HepG2 (cell line): Measurements from ENCODE around the gene HOXC5. TPM values are rescaled to one million over a fixed set of nuclear protein-coding genes. Genes with fewer than 3 reads are reported as not detected.

ENCODE experiments used
- ATAC-seq: fragments of 200-7000 bp; cut with Tn5 transposase; 3 replicates; pipeline ENCODE4 v1.9.1; 2020; ENCODE audit warnings: mild to moderate bottlenecking, moderate library complexity
- BruUV-seq: library from RNA; stranded (reverse); fragments of 400-500 nt; replicated peaks from 2 replicates; lab custom pipeline; 2021; lab: Mats Ljungman, UMichigan
- CTCF ChIA-PET: fragments of 300-600 bp; formaldehyde crosslinking; extraction: SDS; loops from one replicate; lab custom pipeline; 2021; ENCODE audit warnings: low total read pairs, inconsistent platforms, low intra/inter-chr PET ratio; lab: Yijun Ruan, JAX
- POLR2A ChIA-PET: fragments of 350-600 bp; sonication (Branson Sonifier 250); formaldehyde crosslinking; loops from one replicate; lab custom pipeline; 2020; ENCODE audit warnings: antibody characterized with exemption, inconsistent platforms; lab: Yijun Ruan, JAX
- DNase-seq: peaks from one replicate; pipeline ENCODE4 v3.0.0-alpha.2; 2015; ENCODE audit warnings: low spot score
- FAIRE-seq: peaks from 3 replicates; lab custom pipeline; 2011; peaks lifted over from hg19 to GRCh38; lab: Jason Lieb, UNC
- H2AFZ ChIP-seq: one replicate; pipeline ENCODE4 v1.6.1; 2011; ENCODE audit warnings: low read length, inconsistent platforms
- H3K27ac ChIP-seq: fragments of 300-600 bp; 3 replicates; pipeline ENCODE4 v1.8.0; 2011; ENCODE audit warnings: mixed run types, mild to moderate bottlenecking, mixed read lengths, low read length, inconsistent platforms; ENCODE audit not compliant: insufficient read depth; ENCODE audit errors: extremely low read length
- H3K27me3 ChIP-seq, 2 experiments: fragments of 200-600 bp in 1 of 2; 2 replicates in 1 of 2; 3 replicates in 1 of 2; pipeline versions ENCODE4 v1.6.0 to v1.8.0; 2011; ENCODE audit warnings: low read length in 2 of 2, mild to moderate bottlenecking in 2 of 2, moderate library complexity in 2 of 2, inconsistent platforms in 1 of 2; ENCODE audit not compliant: insufficient read depth in 2 of 2, control insufficient read depth in 1 of 2
- H3K36me3 ChIP-seq, 2 experiments: fragments of 200-600 bp in 1 of 2; replicated peaks in 1 of 2; 2 replicates in 1 of 2; 3 replicates in 1 of 2; pipeline versions ENCODE4 v1.5.1 to v1.8.0; 2011; ENCODE audit warnings: low read length in 2 of 2, inconsistent platforms in 1 of 2; ENCODE audit not compliant: insufficient read depth in 2 of 2, control insufficient read depth in 1 of 2
- H3K4me1 ChIP-seq: 2 replicates; pipeline ENCODE4 v1.5.1; 2012; ENCODE audit warnings: low read length, inconsistent platforms; ENCODE audit not compliant: insufficient read depth
- H3K4me2 ChIP-seq: 2 replicates; pipeline ENCODE4 v1.6.0; 2011; ENCODE audit warnings: low read depth, low read length, inconsistent platforms
- H3K4me3 ChIP-seq, 3 experiments: fragments of 200-600 bp in 1 of 3; sonication (generic), shearing (Covaris generic) in 1 of 3; replicated peaks in 1 of 3; 2 replicates each; pipeline ENCODE4 v1.5.1; 2011 to 2016; ENCODE audit warnings: low read length in 3 of 3, inconsistent platforms in 2 of 3, low read depth in 2 of 3, mild to moderate bottlenecking in 2 of 3, control low read depth in 1 of 3, mixed read lengths in 1 of 3; ENCODE audit not compliant: insufficient read depth in 1 of 3
- H3K79me2 ChIP-seq: one replicate; pipeline ENCODE4 v1.6.1; 2011; ENCODE audit warnings: low read length, inconsistent platforms; ENCODE audit not compliant: insufficient read depth
- H3K9ac ChIP-seq: 2 replicates; pipeline ENCODE4 v1.6.0; 2011; ENCODE audit warnings: mild to moderate bottlenecking, low read depth, low read length, inconsistent platforms; ENCODE audit not compliant: insufficient read depth
- H3K9me3 ChIP-seq: 2 replicates; pipeline ENCODE4 v1.5.1; 2012; ENCODE audit warnings: mild to moderate bottlenecking, low read length
- H4K20me1 ChIP-seq: 2 replicates; pipeline ENCODE4 v1.6.0; 2011; ENCODE audit warnings: inconsistent platforms, mild to moderate bottlenecking, low read length, moderate library complexity; ENCODE audit not compliant: insufficient read depth
- CREBL2 ChIP-seq: sonication (generic); formaldehyde crosslinking; IDR thresholded peaks from 2 replicates; pipeline ENCODE4 v1.8.1; 2023; ENCODE audit warnings: missing genetic modification reagents, mild to moderate bottlenecking, borderline replicate concordance
- FUBP1 ChIP-seq: sonication (generic); formaldehyde crosslinking; IDR thresholded peaks from 2 replicates; pipeline ENCODE4 v1.5.1; 2020; ENCODE audit warnings: missing genetic modification reagents, mild to moderate bottlenecking, borderline replicate concordance
- NR2F1 ChIP-seq, 2 experiments: fragments of 450-650 bp in 1 of 2; formaldehyde crosslinking in 1 of 2; IDR thresholded peaks; 2 replicates each; pipeline versions ENCODE4 v1.5.0 to v1.6.1; 2016 to 2020; ENCODE audit warnings: mild to moderate bottlenecking in 1 of 2, missing compliant biosample characterization in 1 of 2, missing genetic modification reagents in 1 of 2, moderate library complexity in 1 of 2
- NR2F2 ChIP-seq: IDR thresholded peaks from 2 replicates; pipeline ENCODE4 v1.6.1; 2012; ENCODE audit warnings: low read depth, inconsistent platforms, borderline replicate concordance
- TCF7L2 ChIP-seq: IDR thresholded peaks from 2 replicates; pipeline ENCODE4 v1.6.1; 2011; ENCODE audit warnings: mild to moderate bottlenecking, low read depth, low read length, moderate library complexity
- ZBTB39 ChIP-seq: sonication (generic); formaldehyde crosslinking; IDR thresholded peaks from 2 replicates; pipeline ENCODE4 v1.5.0; 2020; ENCODE audit warnings: missing genetic modification reagents
- ZBTB42 ChIP-seq: sonication (generic); formaldehyde crosslinking; IDR thresholded peaks from 2 replicates; pipeline ENCODE4 v1.5.0; 2020; ENCODE audit warnings: mild to moderate bottlenecking, missing genetic modification reagents
- ZGPAT ChIP-seq: IDR thresholded peaks from 2 replicates; pipeline ENCODE4 v1.6.1; 2016; ENCODE audit warnings: mild to moderate bottlenecking
- ZNF672 ChIP-seq: sonication (generic); formaldehyde crosslinking; IDR thresholded peaks from 2 replicates; pipeline ENCODE4 v1.8.1; 2022; ENCODE audit warnings: missing genetic modification reagents
- ZNF773 ChIP-seq: sonication (generic); formaldehyde crosslinking; IDR thresholded peaks from 2 replicates; pipeline ENCODE4 v1.4.0; 2020; ENCODE audit warnings: missing genetic modification reagents, borderline replicate concordance
- ZNF891 ChIP-seq: sonication (generic); formaldehyde crosslinking; IDR thresholded peaks from 2 replicates; pipeline ENCODE4 v1.5.0; 2020; ENCODE audit warnings: mild to moderate bottlenecking, missing genetic modification reagents
- WGBS: methylation state at CpG from one replicate; pipeline ENCODE4 v1.1.6; 2017; ENCODE audit warnings: low lambda C conversion rate; 5-methylcytosine and 5-hydroxymethylcytosine counted together
- in situ Hi-C: cut with HindIII; loops from 2 replicates; pipeline ENCODE4 v1.10.0; 2017; ENCODE audit warnings: low pct_unique_long_range_greater_than_20kb; ENCODE audit not compliant: extremely low pct_ligation_motif_present
- intact Hi-C: fragments of 100-400 bp; cut with micrococcal nuclease; formaldehyde crosslinking; loops from one replicate; pipeline ENCODE4 v1.10.0; 2022; ENCODE audit not compliant: unreplicated experiment
- polyA plus RNA-seq, 8 experiments: library from polyadenylated mRNA; depleted of rRNA in 3 of 8; stranded (reverse) in 7 of 8; unstranded in 1 of 8; fragments of >200 nt; fragmentation: Illumina TruSeq in 4 of 8; extraction: Trizol in 4 of 8; gene quantifications; 2 replicates each; pipeline versions ENCODE4 v1.2.1 to v1.2.3, GENCODE V29; 2011 to 2016; ENCODE audit warnings: low read depth in 4 of 8, missing spikeins in 1 of 8, mixed read lengths in 1 of 8; ENCODE audit not compliant: insufficient read depth in 1 of 8
- total RNA-seq, 5 experiments: library from RNA; depleted of rRNA; stranded (reverse); fragments of >200 nt; fragmentation: Illumina TruSeq; extraction: Trizol; gene quantifications; 2 replicates each; pipeline ENCODE4 v1.2.3, GENCODE V29; 2016; ENCODE audit warnings: low read depth in 1 of 5

HOXC5 gene
- total and polyA plus RNA-seq, 2 of the 13 experiments (the other 11 are each of a cell fraction or from before 2014, with no cell fraction given), result not detected

GRCh38 chr12:54071942-54072341 lies 39.1 kb downstream of the HOXC5 start (continued):
- TF ChIP-seq ZBTB39 (CRISPR knock-in tag), result no peak
- TF ChIP-seq ZGPAT (CRISPR knock-in tag), result no peak
- TF ChIP-seq, all 625 proteins: peak for 0

- peaks cover 1 to 9% of the 10 kb centered on the region in 2 experiments; a peak in 3 of 5 replicates for H3K27me3 ChIP-seq
- no peak overlapping the region for H3K4me2 ChIP-seq
- no peaks in the 10 kb centered on the region for H3K79me2 ChIP-seq
- FAIRE-seq (no peak), DNase-seq (no peak), ATAC-seq (no peak)
- in situ Hi-C loops, result no loop called here
- CTCF ChIA-PET, result no interaction called here
- H3K4me1 ChIP-seq, result no peaks in the 10 kb centered on the region
- 55% methylated on average over 6 of the region's 6 CpGs for WGBS
- intact Hi-C loops, result no loop called here
- TF ChIP-seq ZNF891 (CRISPR knock-in tag) (no peak), CREBL2 (no peak), FUBP1 (no peak), ZNF672 (no peak), NR2F2 (no peak), TCF7L2 (no peak), ZBTB42 (CRISPR knock-in tag) (no peak), ZNF773 (CRISPR knock-in tag) (no peak), NR2F1 (CRISPR knock-in tag; IDR thresholded peaks at IDR 0.05) (no peak)
- H4K20me1 ChIP-seq, result no peaks in the 10 kb centered on the region
- no peak overlapping the region for H2AFZ ChIP-seq
- no TSS peak for BruUV-seq
- POLR2A ChIA-PET, result no interaction called here
- no peak overlapping the region for H3K4me3 ChIP-seq
- no peak overlapping the region for H3K9ac ChIP-seq
- no peaks in the 10 kb centered on the region for H3K9me3 ChIP-seq
- no peak overlapping the region for H3K27ac ChIP-seq
- no peaks in the 10 kb centered on the region for H3K36me3 ChIP-seq
Measured at GRCh38 chr12:54074308-54074707, 41.5 kb downstream of the HOXC5 start.
